Smooth muscle cell (in vitro differentiated cells): ENCODE results near the gene NPIPA2. TPM values are rescaled to one million over a fixed set of nuclear protein-coding genes. Genes with fewer than 3 reads are reported as not detected.
"Not testable (repeated sequence)": the region's sequence is repeated elsewhere in the genome, so short reads cannot be mapped to it uniquely, and the experiment has no call there.

Experiments
- DNase-seq: peaks from one replicate; lab custom pipeline; 2025; ENCODE audit not compliant: unreplicated experiment; lab: John Stamatoyannopoulos, UW
- H2AFZ ChIP-seq: fragments of 200-600 bp; sonication (generic); 2 replicates; pipeline ENCODE4 v1.6.0; 2016; ENCODE audit warnings: antibody characterized with exemption, low read depth, mild to moderate bottlenecking
- H3F3A ChIP-seq: fragments of 200-600 bp; sonication (generic); 2 replicates; pipeline ENCODE4 v1.6.0; 2017; ENCODE audit warnings: antibody characterized with exemption, low read depth
- H3K27ac ChIP-seq: fragments of 200-600 bp; sonication (generic); 2 replicates; pipeline ENCODE4 v1.5.1; 2016; ENCODE audit warnings: low read depth, mild to moderate bottlenecking
- H3K27me3 ChIP-seq: fragments of 200-600 bp; sonication (generic); 2 replicates; pipeline ENCODE4 v1.6.1; 2016; ENCODE audit warnings: low read depth, mild to moderate bottlenecking
- H3K36me3 ChIP-seq: fragments of 200-600 bp; sonication (generic); 2 replicates; pipeline ENCODE4 v1.5.1; 2016; ENCODE audit warnings: low read depth
- H3K4me1 ChIP-seq: fragments of 200-600 bp; sonication (generic); 2 replicates; pipeline ENCODE4 v1.5.1; 2016; ENCODE audit warnings: low read depth
- H3K4me2 ChIP-seq: fragments of 200-600 bp; sonication (generic); 2 replicates; pipeline ENCODE4 v1.6.0; 2016; ENCODE audit warnings: mild to moderate bottlenecking
- H3K4me3 ChIP-seq: fragments of 200-600 bp; sonication (generic); 2 replicates; pipeline ENCODE4 v1.5.1; 2016; ENCODE audit warnings: mild to moderate bottlenecking
- H3K79me2 ChIP-seq: fragments of 200-600 bp; sonication (generic); 2 replicates; pipeline ENCODE4 v1.6.0; 2016; ENCODE audit warnings: low read depth, mild to moderate bottlenecking
- H3K9ac ChIP-seq: fragments of 200-600 bp; sonication (generic); 2 replicates; pipeline ENCODE4 v1.6.0; 2016; ENCODE audit warnings: low read depth
- H3K9me3 ChIP-seq: fragments of 200-600 bp; sonication (generic); replicated peaks from 2 replicates; pipeline ENCODE4 v1.5.1; 2016; ENCODE audit warnings: low read depth
- H4K20me1 ChIP-seq: fragments of 200-600 bp; sonication (generic); 2 replicates; pipeline ENCODE4 v1.6.0; 2016; ENCODE audit warnings: low read depth
- WGBS: methylation state at CpG from one replicate; pipeline ENCODE4 v1.1.7; 2016; ENCODE audit warnings: low lambda C conversion rate; 5-methylcytosine and 5-hydroxymethylcytosine counted together
- polyA plus RNA-seq: library from polyadenylated mRNA; unstranded; fragments of >200 nt; fragmentation: Nextera tagmentation; extraction: Ambion mirVana; gene quantifications from 2 replicates; pipeline ENCODE4 v1.2.1, GENCODE V29; 2016
- total RNA-seq: library from RNA; depleted of rRNA; stranded (reverse); fragments of >200 nt; gene quantifications from 2 replicates; pipeline ENCODE4 v1.2.3, GENCODE V29; 2014

Gene NPIPA2
- total and polyA plus RNA-seq, 2 experiments from 2014 or later: 3.7 TPM; not detected in 1

DNA sequence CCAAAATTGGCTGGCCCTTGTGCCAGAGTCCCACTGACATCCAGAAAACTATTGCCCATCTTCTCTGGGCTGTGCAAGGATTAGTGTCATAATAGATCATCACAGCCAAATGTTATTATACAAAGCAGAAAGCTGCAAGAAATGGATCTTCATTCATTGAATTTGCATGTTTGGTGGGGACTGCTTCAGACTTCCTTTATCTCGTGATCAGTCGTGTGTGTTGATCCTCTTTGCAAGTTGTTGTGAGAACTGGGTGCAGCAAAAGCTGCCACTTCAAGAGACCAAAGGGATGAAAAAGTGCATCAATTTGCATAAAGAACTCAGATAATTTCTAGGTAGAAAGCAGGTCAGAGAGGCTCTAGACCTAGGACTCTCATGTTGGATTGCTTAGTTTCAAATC is 61.2 kb downstream of the NPIPA2 start:
- H2AFZ ChIP-seq, H3K9ac ChIP-seq, H3F3A ChIP-seq, H3K27me3 ChIP-seq, H3K36me3 ChIP-seq, H3K4me2 ChIP-seq, H3K9me3 ChIP-seq, H3K27ac ChIP-seq, H3K4me1 ChIP-seq, DNase-seq, H3K4me3 ChIP-seq, H4K20me1 ChIP-seq, H3K79me2 ChIP-seq: not testable (repeated sequence)
- no CpG with 5 or more reads among the region's 2 CpGs for WGBS

DNA sequence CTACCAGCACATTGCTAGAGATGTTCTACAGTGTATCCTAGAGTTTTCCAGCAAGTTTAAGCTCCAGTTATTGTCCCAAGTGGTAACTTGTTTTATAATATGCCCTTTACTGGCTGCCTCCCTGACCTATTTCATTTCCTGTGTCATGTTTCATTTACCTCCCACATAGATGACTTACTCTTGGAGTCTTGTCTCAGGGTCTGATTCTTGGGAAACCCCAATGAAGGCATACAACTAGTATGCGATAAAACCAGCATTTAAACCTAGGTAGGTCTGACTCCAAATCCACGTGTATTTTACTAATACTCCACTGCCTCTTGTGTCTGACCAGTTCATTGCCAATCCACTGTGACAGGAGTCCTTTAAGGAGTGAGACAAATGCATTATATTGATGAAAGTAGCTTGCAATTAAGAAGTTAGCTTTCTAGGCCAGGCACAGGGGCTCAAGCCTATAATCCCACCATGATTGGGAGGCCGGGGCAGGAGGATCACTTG is 64.9 kb downstream of the NPIPA2 start:
- not testable (repeated sequence) for H3K4me1 ChIP-seq, H3K9ac ChIP-seq, H3K36me3 ChIP-seq, DNase-seq, H3K4me3 ChIP-seq, H4K20me1 ChIP-seq, H3K4me2 ChIP-seq, H2AFZ ChIP-seq, H3K79me2 ChIP-seq, H3K27me3 ChIP-seq, H3K9me3 ChIP-seq, H3K27ac ChIP-seq, H3F3A ChIP-seq
- 83% methylated on average over 3 of the region's 3 CpGs for WGBS

GRCh38 chr16:14813890-14814289 is 71.6 kb downstream of the NPIPA2 start:
- H3K36me3 ChIP-seq, H3K27me3 ChIP-seq, H3K9me3 ChIP-seq, H3K4me2 ChIP-seq, DNase-seq, H3K79me2 ChIP-seq, H3K4me3 ChIP-seq, H2AFZ ChIP-seq, H3K27ac ChIP-seq, H3K4me1 ChIP-seq, H3F3A ChIP-seq, H4K20me1 ChIP-seq, H3K9ac ChIP-seq: not testable (repeated sequence)
- 81% methylated on average over 3 of the region's 3 CpGs for WGBS

Other genes with a start within 250 kb of the NPIPA2 start
- gene PARN, start 112.3 kb upstream of the NPIPA2 start, total RNA-seq: 22.9 and 24.6 TPM in 2 replicates
- 22.2 and 24.8 TPM in 2 replicates for gene PARN, start 112.3 kb upstream of the NPIPA2 start, polyA plus RNA-seq
- 65.7 and 82.2 TPM in 2 replicates for gene BFAR, start 109.6 kb upstream of the NPIPA2 start, total RNA-seq
- 35.9 and 42.4 TPM in 2 replicates for gene BFAR, start 109.6 kb upstream of the NPIPA2 start, polyA plus RNA-seq
- gene PLA2G10, start 48.2 kb upstream of the NPIPA2 start, total RNA-seq: not detected in 2 replicates
- gene PLA2G10, start 48.2 kb upstream of the NPIPA2 start, polyA plus RNA-seq: 0.59 TPM in 1 of 2 replicates, not detected in the other
- 0.94 and 4.3 TPM in 2 replicates for gene NPIPA3, start 39.1 kb upstream of the NPIPA2 start, total RNA-seq
- 0.81 and 1.1 TPM in 2 replicates for gene NPIPA3, start 39.1 kb upstream of the NPIPA2 start, polyA plus RNA-seq
- 85.7 and 96.0 TPM in 2 replicates for gene NOMO1, start 91.2 kb downstream of the NPIPA2 start, total RNA-seq
- gene NOMO1, start 91.2 kb downstream of the NPIPA2 start, polyA plus RNA-seq: 74.2 and 91.4 TPM in 2 replicates
- 34.6 and 39.5 TPM in 2 replicates for gene NPIPA1, start 194.9 kb downstream of the NPIPA2 start, total RNA-seq
- 34.8 and 38.0 TPM in 2 replicates for gene NPIPA1, start 194.9 kb downstream of the NPIPA2 start, polyA plus RNA-seq
- 102 and 124 TPM in 2 replicates for gene PDXDC1, start 232.5 kb downstream of the NPIPA2 start, total RNA-seq
- gene PDXDC1, start 232.5 kb downstream of the NPIPA2 start, polyA plus RNA-seq: 113 and 114 TPM in 2 replicates